ENCODE results near the gene RPS6KA2. TPM values are rescaled to one million over a fixed set of nuclear protein-coding genes. Genes with fewer than 3 reads are reported as not detected.
A peak's percentile ranks its signal among the peaks of the same experiment; 100 is the strongest.

The RPS6KA2 gene
- total and polyA plus RNA-seq, 7 experiments from 2014 or later = 4.5 to 17.1 (median 6.6) TPM

GRCh38 chr6:166523782-166524559 is 103.1 kb downstream of the RPS6KA2 start:
- Mint-ChIP-seq H3K4me1 (no peaks in the 10 kb centered on the region), H3K36me3 (peaks cover 0 to 22% (median 10%) of the 10 kb centered on the region in 5 donors), H3K4me3 (no peak overlapping the region), H3K27me3 (no peaks in the 10 kb centered on the region), H3K9me3 (peaks cover 0 to 5% (median 3%) of the 10 kb centered on the region in 11 donors), H3K27ac (no peak overlapping the region)
- ChIA-PET POLR2A (no interaction called here), CTCF (interaction anchor here (1.0 kb wide), 1 partner anchor 211 kb away, joined by 3 read pairs; no protein-coding TSS in a partner anchor)
- H3K27ac ChIP-seq (ENCODE audit: low read depth, low read length) = no peak overlapping the region
- intact Hi-C loops (cut with micrococcal nuclease) = no loop called here
- H3K4me3 ChIP-seq (ENCODE audit: low read length) = no peak overlapping the region
- no peaks in the 10 kb centered on the region for H3K36me3 ChIP-seq (ENCODE audit: control insufficient read depth in 2 of 3, insufficient read depth in 3 of 3, low read length in 3 of 3)
- H3K4me1 ChIP-seq (ENCODE audit: control insufficient read depth in 2 of 2, insufficient read depth in 2 of 2, low read length in 2 of 2) = no peaks in the 10 kb centered on the region
- no peak for ATAC-seq
- DNase-seq = no peak
- H3K9me3 ChIP-seq (ENCODE audit: control insufficient read depth in 2 of 3, low read length in 3 of 3) = no peaks in the 10 kb centered on the region
- no peaks in the 10 kb centered on the region for H3K27me3 ChIP-seq (ENCODE audit: control insufficient read depth in 2 of 2, insufficient read depth in 2 of 2, low read length in 2 of 2)

- POLR2A ChIA-PET = no interaction called here
- no peak for ATAC-seq
- intact Hi-C loops (cut with micrococcal nuclease) = no loop called here
These were observed 105.9 kb downstream of the RPS6KA2 start for GRCh38 chr6:166520905-166521834.

GRCh38 chr6:166516251-166516884 is 110.7 kb downstream of the RPS6KA2 start:
- H3K4me1 ChIP-seq (ENCODE audit: control insufficient read depth in 2 of 2, insufficient read depth in 2 of 2, low read length in 2 of 2) = peaks cover 0 to 4% of the 10 kb centered on the region in 2 donors
- POLR2A ChIA-PET = no interaction called here
- CTCF ChIA-PET = no interaction called here
- Mint-ChIP-seq H3K4me1 (peaks cover 0 to 10% (median 6%) of the 10 kb centered on the region in 7 donors), H3K36me3 (peaks cover 0 to 25% (median 4%) of the 10 kb centered on the region in 5 donors), H3K9me3 (peaks cover 0 to 14% (median 3%) of the 10 kb centered on the region in 11 donors), H3K4me3 (no peak overlapping the region), H3K27ac (no peak overlapping the region), H3K27me3 (no peaks in the 10 kb centered on the region)
- no peaks in the 10 kb centered on the region for H3K36me3 ChIP-seq (ENCODE audit: control insufficient read depth in 2 of 3, insufficient read depth in 3 of 3, low read length in 3 of 3)
- H3K27me3 ChIP-seq (ENCODE audit: control insufficient read depth in 2 of 2, insufficient read depth in 2 of 2, low read length in 2 of 2) = no peaks in the 10 kb centered on the region
- no peak for DNase-seq
- no peaks in the 10 kb centered on the region for H3K9me3 ChIP-seq (ENCODE audit: control insufficient read depth in 2 of 3, low read length in 3 of 3)
- no peak overlapping the region for H3K4me3 ChIP-seq (ENCODE audit: low read length)
- ATAC-seq = no peak
- intact Hi-C loops (cut with micrococcal nuclease) = no loop called here
- H3K27ac ChIP-seq (ENCODE audit: low read depth, low read length) = no peak overlapping the region

More at GRCh38 chr6:166520905-166521834, 105.9 kb downstream of the RPS6KA2 start:
- Histone ChIP-seq H3K4me1 (ENCODE audit: control insufficient read depth in 2 of 2, insufficient read depth in 2 of 2, low read length in 2 of 2) (no peaks in the 10 kb centered on the region), H3K4me3 (ENCODE audit: low read length) (no peak overlapping the region), H3K36me3 (ENCODE audit: control insufficient read depth in 2 of 3, insufficient read depth in 3 of 3, low read length in 3 of 3) (no peaks in the 10 kb centered on the region), H3K27me3 (ENCODE audit: control insufficient read depth in 2 of 2, insufficient read depth in 2 of 2, low read length in 2 of 2) (no peaks in the 10 kb centered on the region), H3K9me3 (ENCODE audit: control insufficient read depth in 2 of 3, low read length in 3 of 3) (no peaks in the 10 kb centered on the region), H3K27ac (ENCODE audit: low read depth, low read length) (no peak overlapping the region)
- Mint-ChIP-seq H3K9me3 (peaks cover 0 to 14% (median 6%) of the 10 kb centered on the region in 11 donors), H3K4me3 (no peak overlapping the region), H3K36me3 (peaks cover 0 to 25% (median 15%) of the 10 kb centered on the region in 5 donors), H3K27ac (no peak overlapping the region), H3K27me3 (no peaks in the 10 kb centered on the region), H3K4me1 (no peaks in the 10 kb centered on the region)
- DNase-seq = no peak
- CTCF ChIA-PET = no interaction called here

- H3K4me3 ChIP-seq (ENCODE audit: low read length) = no peak overlapping the region
- DNase-seq (no peak), ATAC-seq (peak; percentile 33)
- POLR2A ChIA-PET = no interaction called here
- CTCF ChIA-PET = interaction anchor here (0.7 kb wide), 1 partner anchor 39 kb away, joined by 3 read pairs; no protein-coding TSS in a partner anchor
- Mint-ChIP-seq H3K4me1 (peaks cover 0 to 10% (median 6%) of the 10 kb centered on the region in 7 donors), H3K4me3 (no peak overlapping the region), H3K36me3 (peaks cover 0 to 29% (median 3%) of the 10 kb centered on the region in 5 donors), H3K27ac (peak overlapping the region in 1 of 9 donors; percentile 71), H3K9me3 (peaks cover 0 to 14% (median 3%) of the 10 kb centered on the region in 11 donors), H3K27me3 (no peaks in the 10 kb centered on the region)
- intact Hi-C loops (cut with micrococcal nuclease) = no loop called here
- H3K27ac ChIP-seq (ENCODE audit: low read depth, low read length) = no peak overlapping the region
- no peaks in the 10 kb centered on the region for H3K36me3 ChIP-seq (ENCODE audit: control insufficient read depth in 2 of 3, insufficient read depth in 3 of 3, low read length in 3 of 3)
- no peaks in the 10 kb centered on the region for H3K9me3 ChIP-seq (ENCODE audit: control insufficient read depth in 2 of 3, low read length in 3 of 3)
- H3K4me1 ChIP-seq (ENCODE audit: control insufficient read depth in 2 of 2, insufficient read depth in 2 of 2, low read length in 2 of 2) = peaks cover 0 to 4% of the 10 kb centered on the region in 2 donors
- no peaks in the 10 kb centered on the region for H3K27me3 ChIP-seq (ENCODE audit: control insufficient read depth in 2 of 2, insufficient read depth in 2 of 2, low read length in 2 of 2)
These were observed 111.8 kb downstream of the RPS6KA2 start for GRCh38 chr6:166515072-166515810.

- no peaks in the 10 kb centered on the region for H3K36me3 ChIP-seq (ENCODE audit: control insufficient read depth in 2 of 3, insufficient read depth in 3 of 3, low read length in 3 of 3)
- Mint-ChIP-seq H3K9me3 (peaks cover 0 to 14% (median 3%) of the 10 kb centered on the region in 11 donors), H3K27ac (no peak overlapping the region), H3K4me3 (no peak overlapping the region), H3K4me1 (peaks cover 0 to 10% (median 6%) of the 10 kb centered on the region in 7 donors), H3K27me3 (no peaks in the 10 kb centered on the region), H3K36me3 (peaks cover 0 to 25% (median 7%) of the 10 kb centered on the region in 5 donors)
- H3K27me3 ChIP-seq (ENCODE audit: control insufficient read depth in 2 of 2, insufficient read depth in 2 of 2, low read length in 2 of 2) = no peaks in the 10 kb centered on the region
- H3K4me3 ChIP-seq (ENCODE audit: low read length) = no peak overlapping the region
- H3K27ac ChIP-seq (ENCODE audit: low read depth, low read length) = no peak overlapping the region
- intact Hi-C loops (cut with micrococcal nuclease) = no loop called here
- peaks cover 0 to 4% of the 10 kb centered on the region in 2 donors for H3K4me1 ChIP-seq (ENCODE audit: control insufficient read depth in 2 of 2, insufficient read depth in 2 of 2, low read length in 2 of 2)
- no peak for ATAC-seq
- H3K9me3 ChIP-seq (ENCODE audit: control insufficient read depth in 2 of 3, low read length in 3 of 3) = no peaks in the 10 kb centered on the region
- CTCF ChIA-PET = no interaction called here
- DNase-seq = no peak
- POLR2A ChIA-PET = no interaction called here
These were observed 112.9 kb downstream of the RPS6KA2 start for GRCh38 chr6:166514196-166514595.
